HepG2 (cell line): ENCODE data around the gene TRPT1.

ENCODE experiments used
- CHD2 ChIP-seq: IDR thresholded peaks from 2 replicates; pipeline ENCODE4 v1.6.1; 2011; ENCODE audit warnings: low read depth, low read length, improper control_type of control experiment
- ELK4 ChIP-seq: sonication (generic); formaldehyde crosslinking; IDR thresholded peaks from 2 replicates; pipeline ENCODE4 v1.9.0; 2021; ENCODE audit warnings: missing genetic modification reagents, borderline replicate concordance

- TF ChIP-seq CHD2 (no peak), ELK4 (CRISPR knock-in tag) (no peak)
Observed at GRCh38 chr11:64222651-64223000, 3.4 kb downstream of the TRPT1 start.
